Measurements from ENCODE around the gene MMP3. TPM values are rescaled to one million over a fixed set of nuclear protein-coding genes. Genes with fewer than 3 reads are reported as not detected.

Gene MMP3
- polyA plus RNA-seq, 3 donors: not detected

- H3K27me3 ChIP-seq (ENCODE audit: control insufficient read depth in 2 of 2, insufficient read depth in 2 of 2, low read length in 2 of 2): no peaks in the 10 kb centered on the region
- Mint-ChIP-seq H3K27ac (no peak overlapping the region), H3K27me3 (ENCODE audit: low read depth in 3 of 3) (peaks cover 3 to 5% (median 4%) of the 10 kb centered on the region in 3 donors), H3K36me3 (no peaks in the 10 kb centered on the region), H3K4me1 (no peaks in the 10 kb centered on the region), H3K4me3 (no peak overlapping the region), H3K9me3 (peaks cover 0 to 3% (median 0%) of the 10 kb centered on the region in 7 donors)
- H3K4me1 ChIP-seq (ENCODE audit: control insufficient read depth in 1 of 2, insufficient read depth in 2 of 2, low read length in 2 of 2): no peaks in the 10 kb centered on the region
- no peaks in the 10 kb centered on the region for H3K79me2 ChIP-seq (ENCODE audit: insufficient read depth, low read length)
- H4K20me1 ChIP-seq (ENCODE audit: insufficient read depth, low read length): no peaks in the 10 kb centered on the region
- no peak overlapping the region for H3K9ac ChIP-seq (ENCODE audit: insufficient read depth, low read length, poor library complexity, severe bottlenecking)
- no peak overlapping the region for H3K4me2 ChIP-seq (replicated peaks; ENCODE audit: extremely low read depth, low read length, poor library complexity, severe bottlenecking)
- no peak for DNase-seq
- no peaks in the 10 kb centered on the region for H3K36me3 ChIP-seq (replicated peaks in 1 of 2; ENCODE audit: control insufficient read depth in 1 of 2, insufficient read depth in 2 of 2, low read length in 2 of 2)
- H3K4me3 ChIP-seq (replicated peaks in 1 of 3; ENCODE audit: low read depth in 2 of 3, low read length in 3 of 3): no peak overlapping the region
- WGBS (ENCODE audit: insufficient coverage): 92% methylated on average over 2 of the region's 3 CpGs
- H3K27ac ChIP-seq (ENCODE audit: low read depth in 1 of 2, low read length in 2 of 2): no peak overlapping the region
- no peaks in the 10 kb centered on the region for H3K9me3 ChIP-seq (replicated peaks in 1 of 2; ENCODE audit: control insufficient read depth in 1 of 2, insufficient read depth in 1 of 2, low read length in 2 of 2)
- TF ChIP-seq CTCF (IDR thresholded peaks at IDR 0.05): no peak
- no peak overlapping the region for H2AFZ ChIP-seq (ENCODE audit: insufficient read depth, low read depth, low read length, poor library complexity, severe bottlenecking)
- intact Hi-C loops (cut with micrococcal nuclease): no loop called here
Measured at GRCh38 chr11:102846292-102846691, 2.9 kb upstream of the MMP3 start.

GRCh38 chr11:102842930-102843329 lies 479 bp downstream of the MMP3 start:
- intact Hi-C loops (cut with micrococcal nuclease): no loop called here
- no peaks in the 10 kb centered on the region for H3K27me3 ChIP-seq (ENCODE audit: control insufficient read depth in 2 of 2, insufficient read depth in 2 of 2, low read length in 2 of 2)
- H3K4me3 ChIP-seq (replicated peaks in 1 of 3; ENCODE audit: low read depth in 2 of 3, low read length in 3 of 3): no peak overlapping the region
- H3K4me1 ChIP-seq (ENCODE audit: control insufficient read depth in 1 of 2, insufficient read depth in 2 of 2, low read length in 2 of 2): no peaks in the 10 kb centered on the region
- Mint-ChIP-seq H3K4me3 (no peak overlapping the region), H3K4me1 (no peaks in the 10 kb centered on the region), H3K36me3 (no peaks in the 10 kb centered on the region), H3K9me3 (peaks cover 0 to 3% (median 0%) of the 10 kb centered on the region in 7 donors), H3K27me3 (ENCODE audit: low read depth in 3 of 3) (peaks cover 3 to 7% (median 7%) of the 10 kb centered on the region in 3 donors), H3K27ac (no peak overlapping the region)
- H3K9ac ChIP-seq (ENCODE audit: insufficient read depth, low read length, poor library complexity, severe bottlenecking): no peak overlapping the region
- H2AFZ ChIP-seq (ENCODE audit: insufficient read depth, low read depth, low read length, poor library complexity, severe bottlenecking): no peak overlapping the region
- no peak overlapping the region for H3K27ac ChIP-seq (ENCODE audit: low read depth in 1 of 2, low read length in 2 of 2)
- H4K20me1 ChIP-seq (ENCODE audit: insufficient read depth, low read length): no peaks in the 10 kb centered on the region
- no peak overlapping the region for H3K4me2 ChIP-seq (replicated peaks; ENCODE audit: extremely low read depth, low read length, poor library complexity, severe bottlenecking)
- H3K79me2 ChIP-seq (ENCODE audit: insufficient read depth, low read length): no peaks in the 10 kb centered on the region
- no peaks in the 10 kb centered on the region for H3K36me3 ChIP-seq (replicated peaks in 1 of 2; ENCODE audit: control insufficient read depth in 1 of 2, insufficient read depth in 2 of 2, low read length in 2 of 2)
- WGBS (ENCODE audit: insufficient coverage): no CpG with 5 or more reads among the region's 1 CpG
- TF ChIP-seq CTCF (IDR thresholded peaks at IDR 0.05): no peak
- no peak for DNase-seq
- H3K9me3 ChIP-seq (replicated peaks in 1 of 2; ENCODE audit: control insufficient read depth in 1 of 2, insufficient read depth in 1 of 2, low read length in 2 of 2): no peaks in the 10 kb centered on the region

All from CD14-positive monocyte (primary cell).